H9 (cell line): ENCODE measurements around the gene ARHGAP9. TPM values are rescaled to one million over a fixed set of nuclear protein-coding genes. Genes with fewer than 3 reads are reported as not detected.

Experiments
- DNase-seq: peaks from one replicate; pipeline ENCODE4 v3.0.0-alpha.2; 2017
- H2AFZ ChIP-seq: one replicate; pipeline ENCODE4 v1.6.1; 2013; ENCODE audit warnings: mild to moderate bottlenecking, low read length, control low read depth, moderate library complexity
- H2AK5ac ChIP-seq: 2 replicates; pipeline ENCODE4 v1.6.1; 2013; ENCODE audit warnings: low read length, control low read depth, mixed read lengths; ENCODE audit not compliant: insufficient read length
- H2BK120ac ChIP-seq: one replicate; pipeline ENCODE4 v1.6.1; 2013; ENCODE audit warnings: low read depth, mild to moderate bottlenecking, low read length, control low read depth, inconsistent platforms; ENCODE audit not compliant: poor library complexity, severe bottlenecking
- H2BK12ac ChIP-seq: 2 replicates; pipeline ENCODE4 v1.6.1; 2013; ENCODE audit warnings: low read length, control low read depth, mixed read lengths, low read depth; ENCODE audit not compliant: insufficient read length
- H2BK15ac ChIP-seq: 2 replicates; pipeline ENCODE4 v1.6.1; 2013; ENCODE audit warnings: low read depth, low read length, control low read depth
- H2BK20ac ChIP-seq: one replicate; pipeline ENCODE4 v1.6.1; 2013; ENCODE audit warnings: low read depth, mild to moderate bottlenecking, low read length, control low read depth, inconsistent platforms; ENCODE audit not compliant: poor library complexity, severe bottlenecking
- H2BK5ac ChIP-seq: 2 replicates; pipeline ENCODE4 v1.6.1; 2013; ENCODE audit warnings: low read length, control low read depth, mixed read lengths; ENCODE audit not compliant: insufficient read length
- H3K14ac ChIP-seq: 2 replicates; pipeline ENCODE4 v1.6.1; 2013; ENCODE audit warnings: low read length, control low read depth; ENCODE audit not compliant: insufficient read depth
- H3K18ac ChIP-seq: 2 replicates; pipeline ENCODE4 v1.6.1; 2013; ENCODE audit warnings: low read depth, mild to moderate bottlenecking, mixed read lengths, low read length, control low read depth; ENCODE audit not compliant: insufficient read length
- H3K23ac ChIP-seq: 2 replicates; pipeline ENCODE4 v1.6.1; 2013; ENCODE audit warnings: low read length, control low read depth, mixed read lengths, low read depth; ENCODE audit not compliant: insufficient read length
- H3K23me2 ChIP-seq: 2 replicates; pipeline ENCODE4 v1.6.1; 2013; ENCODE audit warnings: low read depth, mild to moderate bottlenecking, mixed read lengths, low read length, control low read depth; ENCODE audit not compliant: insufficient read length, poor library complexity, severe bottlenecking
- H3K27ac ChIP-seq: 2 replicates; pipeline ENCODE4 v1.5.1; 2013; ENCODE audit warnings: low read length, control low read depth, mixed read lengths, low read depth; ENCODE audit not compliant: insufficient read length
- H3K27me3 ChIP-seq: 2 replicates; pipeline ENCODE4 v1.6.1; 2013; ENCODE audit warnings: low read length, control low read depth, inconsistent platforms; ENCODE audit not compliant: insufficient read depth
- H3K4ac ChIP-seq: 2 replicates; pipeline ENCODE4 v1.6.1; 2013; ENCODE audit warnings: low read depth, mild to moderate bottlenecking, control low read depth, inconsistent platforms, low read length, moderate library complexity
- H3K4me1 ChIP-seq: 2 replicates; pipeline ENCODE4 v1.6.1; 2013; ENCODE audit warnings: low read length, control low read depth, inconsistent platforms; ENCODE audit not compliant: insufficient read depth
- H3K4me2 ChIP-seq: 2 replicates; pipeline ENCODE4 v1.6.1; 2013; ENCODE audit warnings: low read length, control low read depth, mixed read lengths; ENCODE audit not compliant: insufficient read length, insufficient read depth
- H3K56ac ChIP-seq: 2 replicates; pipeline ENCODE4 v1.6.1; 2013; ENCODE audit warnings: low read depth, mild to moderate bottlenecking, mixed read lengths, low read length, control low read depth; ENCODE audit not compliant: insufficient read length
- H3K79me1 ChIP-seq: 2 replicates; pipeline ENCODE4 v1.6.1; 2013; ENCODE audit warnings: low read depth, mild to moderate bottlenecking, moderate library complexity, low read length, control low read depth, inconsistent platforms; ENCODE audit not compliant: insufficient read depth, poor library complexity, severe bottlenecking
- H3K79me2 ChIP-seq: 2 replicates; pipeline ENCODE4 v1.6.1; 2013; ENCODE audit warnings: low read length, control low read depth, inconsistent platforms; ENCODE audit not compliant: insufficient read depth
- H3K9ac ChIP-seq: 2 replicates; pipeline ENCODE4 v1.6.1; 2013; ENCODE audit warnings: low read length, control low read depth, mixed read lengths; ENCODE audit not compliant: insufficient read length; ENCODE audit errors: extremely low read depth
- H3K9me3 ChIP-seq: one replicate; pipeline ENCODE4 v1.6.1; 2013; ENCODE audit warnings: low read depth, low read length, inconsistent platforms; ENCODE audit not compliant: control insufficient read depth
- H3T11ph ChIP-seq: one replicate; pipeline ENCODE4 v1.6.1; 2013; ENCODE audit warnings: mild to moderate bottlenecking, low read length, control low read depth, inconsistent platforms
- H4K20me1 ChIP-seq: one replicate; pipeline ENCODE4 v1.6.1; 2013; ENCODE audit not compliant: control insufficient read depth, insufficient read length, insufficient read depth
- H4K5ac ChIP-seq: 2 replicates; pipeline ENCODE4 v1.6.1; 2013; ENCODE audit warnings: low read depth, mild to moderate bottlenecking, mixed read lengths, low read length, control low read depth; ENCODE audit not compliant: insufficient read length
- H4K8ac ChIP-seq: replicated peaks from 2 replicates; pipeline ENCODE4 v1.6.1; 2013; ENCODE audit warnings: low read length, control low read depth, mixed read lengths, low read depth; ENCODE audit not compliant: insufficient read length
- H4K91ac ChIP-seq: 2 replicates; pipeline ENCODE4 v1.6.1; 2013; ENCODE audit warnings: low read depth, mild to moderate bottlenecking, moderate library complexity, mixed read lengths, low read length, control low read depth; ENCODE audit not compliant: insufficient read length
- H3K27ac Mint-ChIP-seq, 3 experiments: 2 replicates in 2 of 3; 3 replicates in 1 of 3; pipeline ENCODE4 v1.8.0; 2020 to 2021; ENCODE audit warnings: mixed read lengths in 3 of 3, mild to moderate bottlenecking in 1 of 3, moderate library complexity in 1 of 3
- H3K27me3 Mint-ChIP-seq: 2 replicates; pipeline ENCODE4 v1.8.0; 2021; ENCODE audit warnings: low read depth, mild to moderate bottlenecking, moderate library complexity, mixed read lengths
- H3K36me3 Mint-ChIP-seq, 3 experiments: 2 replicates in 2 of 3; 3 replicates in 1 of 3; pipeline ENCODE4 v1.8.0; 2020 to 2021; ENCODE audit warnings: low read depth in 3 of 3, mixed read lengths in 3 of 3; ENCODE audit not compliant: insufficient read depth in 1 of 3
- H3K4me1 Mint-ChIP-seq, 2 experiments: 2 replicates each; pipeline ENCODE4 v1.8.0; 2020; ENCODE audit warnings: mixed read lengths in 2 of 2
- H3K4me3 Mint-ChIP-seq, 2 experiments: 2 replicates in 1 of 2; 3 replicates in 1 of 2; pipeline ENCODE4 v1.8.0; 2020 to 2021; ENCODE audit warnings: mild to moderate bottlenecking in 2 of 2, mixed read lengths in 2 of 2, moderate library complexity in 1 of 2
- H3K9me3 Mint-ChIP-seq, 2 experiments: 2 replicates in 1 of 2; 3 replicates in 1 of 2; pipeline ENCODE4 v1.8.0; 2020; ENCODE audit warnings: mild to moderate bottlenecking in 2 of 2, mixed read lengths in 2 of 2, moderate library complexity in 1 of 2
- CTCF ChIP-seq: fragments of 200-600 bp; sonication (generic); conservative IDR thresholded peaks from 3 replicates; pipeline ENCODE4 v1.8.0; 2021; ENCODE audit warnings: antibody characterized with exemption, mild to moderate bottlenecking
- WGBS: extraction: QIAGEN DNeasy Blood & Tissue Kit; methylation state at CpG from one replicate; pipeline ENCODE4 v1.1.7; 2013; ENCODE audit warnings: missing lambda C conversion rate, low lambda C conversion rate, mixed read lengths; ENCODE audit not compliant: insufficient read length; ENCODE audit errors: extremely low coverage; 5-methylcytosine and 5-hydroxymethylcytosine counted together
- total RNA-seq: library from RNA; stranded (reverse); gene quantifications from 2 replicates; pipeline ENCODE4 v1.2.1, GENCODE V29; 2021

Gene ARHGAP9
- total RNA-seq, 1 experiment from 2014 or later: 3.7 TPM

GRCh38 chr12:57472391-57472790 is 7.3 kb downstream of the ARHGAP9 start:
- Mint-ChIP-seq H3K36me3 (peaks cover 0 to 14% (median 5%) of the 10 kb centered on the region in 3 experiments; a peak in 4 of 7 replicates), H3K27ac (no peak overlapping the region; a peak in 1 of 7 replicates), H3K4me1 (peaks cover 13 to 14% of the 10 kb centered on the region in 2 experiments), H3K9me3 (no peaks in the 10 kb centered on the region), H3K27me3 (peaks cover 67% of the 10 kb centered on the region), H3K4me3 (no peak overlapping the region)
- Histone ChIP-seq H2BK5ac (no peak overlapping the region), H2BK12ac (no peak overlapping the region), H3K56ac (no peak overlapping the region), H3K23ac (no peak overlapping the region), H3K4me2 (no peak overlapping the region), H4K8ac (no peak overlapping the region), H3K23me2 (peaks cover 15% of the 10 kb centered on the region), H3K27ac (no peak overlapping the region), H3K18ac (no peak overlapping the region), H3K79me1 (no peaks in the 10 kb centered on the region), H4K91ac (no peak overlapping the region), H3K79me2 (no peaks in the 10 kb centered on the region), H3K4ac (no peak overlapping the region), H4K5ac (no peak overlapping the region), H2BK15ac (no peak overlapping the region), H3T11ph (no peak overlapping the region), H2BK120ac (no peak overlapping the region), H2AK5ac (no peak overlapping the region), H3K9me3 (no peaks in the 10 kb centered on the region), H3K9ac (no peak overlapping the region), H3K4me1 (no peaks in the 10 kb centered on the region; the same call in 1 of the 2 replicates), H3K14ac (no peak overlapping the region), H2AFZ (no peak overlapping the region), H3K27me3 (peaks cover 37% of the 10 kb centered on the region), H2BK20ac (no peak overlapping the region), H4K20me1 (no peaks in the 10 kb centered on the region)
- WGBS: no CpG with 5 or more reads among the region's 3 CpGs
- DNase-seq: no peak
- TF ChIP-seq CTCF: no peak
